Measurements from ENCODE around the gene ANK2.
"Not testable (repeated sequence)": the region's sequence is repeated elsewhere in the genome, so short reads cannot be mapped to it uniquely, and the experiment has no call there.

The ANK2 gene

GRCh38 chr4:113173126-113173792, 123.8 kb downstream of the ANK2 start:
- in situ Hi-C loops (cut with HindIII; ENCODE audit: low pct_unique_long_range_greater_than_20kb, low sequenced_read_pairs): no loop called here
- no peak for TF ChIP-seq JUND (IDR thresholded peaks at IDR 0.05; ENCODE audit: low read depth)
- no peak for DNase-seq (ENCODE audit: low read depth in 1 of 2, low spot score in 1 of 2)

- DNase-seq (ENCODE audit: low read depth in 1 of 2, low spot score in 1 of 2): no peak
- no peak for TF ChIP-seq JUND (IDR thresholded peaks at IDR 0.05; ENCODE audit: low read depth)
- in situ Hi-C loops (cut with HindIII; ENCODE audit: low pct_unique_long_range_greater_than_20kb, low sequenced_read_pairs): no loop called here
These were observed 124.4 kb downstream of the ANK2 start for GRCh38 chr4:113173793-113174264.

- no peak for TF ChIP-seq JUND (IDR thresholded peaks at IDR 0.05; ENCODE audit: low read depth)
These were observed 129.6 kb downstream of the ANK2 start for GRCh38 chr4:113179091-113179490.

GRCh38 chr4:113179996-113180395, 130.5 kb downstream of the ANK2 start:
- no peak for TF ChIP-seq JUND (IDR thresholded peaks at IDR 0.05; ENCODE audit: low read depth)
- DNase-seq (ENCODE audit: low read depth in 1 of 2, low spot score in 1 of 2): no peak
- in situ Hi-C loops (cut with HindIII; ENCODE audit: low pct_unique_long_range_greater_than_20kb, low sequenced_read_pairs): no loop called here

More at GRCh38 chr4:113179091-113179490, 129.6 kb downstream of the ANK2 start:
- no peak for DNase-seq (ENCODE audit: low read depth in 1 of 2, low spot score in 1 of 2)
- in situ Hi-C loops (cut with HindIII; ENCODE audit: low pct_unique_long_range_greater_than_20kb, low sequenced_read_pairs): no loop called here

GRCh38 chr4:113181289-113182007, 132.0 kb downstream of the ANK2 start:
- no peak for TF ChIP-seq JUND (IDR thresholded peaks at IDR 0.05; ENCODE audit: low read depth)
- in situ Hi-C loops (cut with HindIII; ENCODE audit: low pct_unique_long_range_greater_than_20kb, low sequenced_read_pairs): no loop called here
- DNase-seq (ENCODE audit: low read depth in 1 of 2, low spot score in 1 of 2): peak; percentile 7 to 63

GRCh38 chr4:113183032-113183605, 133.7 kb downstream of the ANK2 start:
- in situ Hi-C loops (cut with HindIII; ENCODE audit: low pct_unique_long_range_greater_than_20kb, low sequenced_read_pairs): no loop called here
- no peak for DNase-seq (ENCODE audit: low read depth in 1 of 2, low spot score in 1 of 2)
- TF ChIP-seq JUND (IDR thresholded peaks at IDR 0.05; ENCODE audit: low read depth): no peak

- in situ Hi-C loops (cut with HindIII; ENCODE audit: low pct_unique_long_range_greater_than_20kb, low sequenced_read_pairs); DNase-seq (ENCODE audit: low read depth in 1 of 2, low spot score in 1 of 2): not testable (repeated sequence)
These were observed 136.8 kb downstream of the ANK2 start for GRCh38 chr4:113186220-113186619.

- in situ Hi-C loops (cut with HindIII; ENCODE audit: low pct_unique_long_range_greater_than_20kb, low sequenced_read_pairs): no loop called here
These were observed 137.5 kb downstream of the ANK2 start for GRCh38 chr4:113186913-113187312.

GRCh38 chr4:113187358-113187757, 137.9 kb downstream of the ANK2 start:
- in situ Hi-C loops (cut with HindIII; ENCODE audit: low pct_unique_long_range_greater_than_20kb, low sequenced_read_pairs): no loop called here
- DNase-seq (ENCODE audit: low read depth in 1 of 2, low spot score in 1 of 2): no peak
- TF ChIP-seq JUND (IDR thresholded peaks at IDR 0.05; ENCODE audit: low read depth): no peak

More at GRCh38 chr4:113186913-113187312, 137.5 kb downstream of the ANK2 start:
- no peak for TF ChIP-seq JUND (IDR thresholded peaks at IDR 0.05; ENCODE audit: low read depth)
- no peak for DNase-seq (ENCODE audit: low read depth in 1 of 2, low spot score in 1 of 2)

GRCh38 chr4:113189546-113189945, 140.1 kb downstream of the ANK2 start:
- no peak for TF ChIP-seq JUND (IDR thresholded peaks at IDR 0.05; ENCODE audit: low read depth)
- in situ Hi-C loops (cut with HindIII; ENCODE audit: low pct_unique_long_range_greater_than_20kb, low sequenced_read_pairs): no loop called here
- DNase-seq (ENCODE audit: low read depth in 1 of 2, low spot score in 1 of 2): no peak

- in situ Hi-C loops (cut with HindIII; ENCODE audit: low pct_unique_long_range_greater_than_20kb, low sequenced_read_pairs): no loop called here
- TF ChIP-seq JUND (IDR thresholded peaks at IDR 0.05; ENCODE audit: low read depth): no peak
These were observed 159.7 kb downstream of the ANK2 start for GRCh38 chr4:113209153-113209552.

GRCh38 chr4:113209652-113210320, 160.3 kb downstream of the ANK2 start:
- in situ Hi-C loops (cut with HindIII; ENCODE audit: low pct_unique_long_range_greater_than_20kb, low sequenced_read_pairs): no loop called here
- no peak for TF ChIP-seq JUND (IDR thresholded peaks at IDR 0.05; ENCODE audit: low read depth)
- DNase-seq (ENCODE audit: low read depth in 1 of 2, low spot score in 1 of 2): peak in 1 of 2 experiments; percentile 2

More at GRCh38 chr4:113209153-113209552, 159.7 kb downstream of the ANK2 start:
- DNase-seq (ENCODE audit: low read depth in 1 of 2, low spot score in 1 of 2): no peak
